ENCODE results near the gene KRT15.

KRT15 gene

DNA sequence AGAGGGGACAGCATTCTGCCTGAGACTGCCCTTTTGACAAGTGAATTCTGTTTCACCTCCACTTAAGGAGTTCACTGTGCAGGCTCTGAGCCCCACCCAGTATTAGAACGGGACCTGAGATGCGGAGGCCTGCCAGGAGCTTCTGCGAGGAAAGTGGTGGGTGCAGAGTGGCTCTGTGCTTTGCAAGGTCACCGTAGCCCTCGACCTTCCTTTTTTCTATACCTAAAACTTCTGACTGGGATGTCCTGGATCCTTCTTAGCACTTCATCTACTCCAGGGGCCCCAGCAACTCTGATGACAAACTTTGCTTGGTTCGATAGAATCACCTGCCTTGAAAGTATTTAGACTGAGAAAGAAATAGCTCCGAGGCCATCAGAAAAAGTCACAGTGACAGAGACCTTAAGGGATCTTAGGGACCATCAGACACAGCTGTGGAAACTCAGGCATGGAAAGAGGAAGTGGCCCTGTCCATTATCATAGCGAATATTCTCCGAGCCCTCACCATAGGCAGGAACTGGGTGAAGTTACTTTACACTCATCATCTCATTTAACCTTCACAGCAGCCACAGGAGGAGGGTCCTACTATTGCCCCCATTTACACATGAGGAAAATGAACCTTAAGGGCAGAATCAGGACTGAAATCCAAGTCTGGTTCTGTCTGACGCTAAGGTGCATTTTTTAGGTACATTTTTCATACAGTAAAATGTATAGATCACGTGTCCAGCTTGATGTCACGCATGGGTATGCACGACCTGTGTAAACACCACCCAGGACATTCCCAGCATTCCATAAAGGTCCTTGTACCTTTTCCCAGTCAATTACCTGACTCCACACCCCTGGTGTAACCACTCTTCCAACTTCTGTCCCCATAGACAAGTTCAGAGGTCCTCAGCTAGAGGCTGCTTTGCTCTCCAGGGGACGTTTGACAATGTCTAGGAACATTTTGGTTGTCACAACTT is 12.6 kb downstream of the KRT15 start:
- no peak for DNase-seq (ENCODE audit: low read depth, low spot score)

DNA sequence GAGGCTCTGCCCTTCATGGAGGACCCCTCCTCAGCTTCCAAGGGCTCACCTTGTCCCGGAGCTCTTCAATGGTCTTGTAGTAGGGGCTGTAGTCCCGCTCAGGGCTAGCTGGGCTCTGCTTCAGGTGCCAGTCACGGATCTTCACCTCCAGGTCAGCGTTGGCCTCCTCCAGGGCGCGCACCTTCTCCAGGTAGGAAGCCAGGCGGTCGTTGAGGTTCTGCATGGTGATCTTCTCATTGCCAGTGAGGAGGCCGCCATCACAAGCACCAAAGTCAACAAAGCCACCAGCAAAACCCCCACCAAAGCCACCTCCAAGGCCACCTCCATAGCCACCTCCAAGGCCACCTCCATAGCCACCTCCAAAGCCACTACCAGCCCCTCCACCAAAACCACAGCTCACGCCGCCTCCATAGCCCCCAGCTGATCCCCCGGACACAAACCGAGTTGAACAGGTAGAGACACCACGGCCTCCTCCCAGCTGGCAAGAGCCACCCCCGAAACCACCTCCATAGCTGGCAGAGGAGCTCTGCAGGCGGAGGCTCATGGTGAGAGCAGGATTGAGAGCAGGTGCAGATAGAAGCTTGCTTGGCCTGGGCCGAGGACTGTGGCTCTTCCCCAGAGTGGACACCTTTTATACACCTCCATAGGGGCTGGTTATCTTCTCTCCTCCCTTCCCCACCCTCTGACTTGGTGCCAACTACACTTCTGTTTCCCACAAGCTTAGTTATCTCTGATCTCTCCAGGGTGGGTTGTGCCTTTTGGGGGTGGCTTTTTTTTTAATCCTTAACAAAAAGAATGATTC is 13.5 kb downstream of the KRT15 start, which contains the start of gene KRT13:
Gene KRT13, minus strand, starts transcription at position 606 of the 802 bp plus-strand sequence. Its CDS starts 62 bp downstream, at position 544.
- DNase-seq (ENCODE audit: low read depth, low spot score) = no peak

DNA sequence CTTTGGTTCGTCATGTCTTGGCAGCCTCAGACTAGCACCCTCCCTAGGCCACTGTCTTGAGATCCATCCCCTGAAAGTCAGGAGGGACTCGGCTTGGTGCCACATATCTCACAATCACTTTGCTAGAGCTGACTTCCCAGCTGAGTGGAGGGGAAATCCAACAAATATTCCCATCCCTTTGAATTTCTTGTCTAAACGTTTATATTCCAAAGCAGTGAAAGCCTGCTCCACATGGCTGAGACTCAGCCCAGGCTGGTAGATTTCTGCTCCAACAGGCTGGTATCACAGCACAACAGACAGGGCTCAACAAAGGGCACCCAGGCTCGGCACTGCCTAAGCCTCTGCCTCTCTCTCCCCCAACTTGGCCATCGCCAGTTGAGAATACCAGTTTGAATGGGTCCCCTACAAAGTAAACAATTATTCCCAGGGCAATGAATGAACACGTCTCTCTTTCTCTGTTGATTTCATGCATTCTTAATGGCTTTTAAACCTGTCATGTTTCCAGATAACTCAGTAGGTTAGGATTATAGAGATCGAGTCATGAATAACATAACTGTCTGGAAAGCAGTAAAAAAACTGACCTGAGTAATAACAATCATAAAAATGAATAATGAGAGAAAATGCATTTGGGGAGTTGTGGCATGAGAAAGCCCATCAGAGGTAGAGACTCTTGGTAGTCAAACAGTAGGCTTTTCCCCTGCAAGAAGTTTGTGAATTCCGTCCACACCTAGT is 14.3 kb downstream of the KRT15 start:
- no peak for DNase-seq (ENCODE audit: low read depth, low spot score)

DNA sequence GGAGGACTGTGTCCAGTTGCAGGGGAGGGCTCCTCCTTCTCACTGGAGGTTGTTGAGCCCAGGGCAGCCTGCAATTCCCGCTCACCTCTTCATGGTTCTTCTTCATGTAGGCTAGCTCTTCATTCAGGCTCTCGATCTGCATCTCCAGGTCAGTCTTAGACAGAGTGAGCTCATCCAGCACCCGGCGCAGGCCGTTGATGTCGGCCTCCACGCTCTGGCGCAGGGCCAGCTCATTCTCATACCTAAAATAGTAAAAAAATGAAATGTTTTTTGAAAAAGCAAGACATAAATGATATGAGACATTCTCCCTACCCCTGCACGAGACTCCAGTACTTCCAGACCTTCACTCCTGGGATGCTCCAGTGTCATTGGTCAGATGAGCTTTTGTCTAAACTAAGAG is 15.5 kb downstream of the KRT15 start:
- DNase-seq (ENCODE audit: low read depth, low spot score) = no peak

DNA sequence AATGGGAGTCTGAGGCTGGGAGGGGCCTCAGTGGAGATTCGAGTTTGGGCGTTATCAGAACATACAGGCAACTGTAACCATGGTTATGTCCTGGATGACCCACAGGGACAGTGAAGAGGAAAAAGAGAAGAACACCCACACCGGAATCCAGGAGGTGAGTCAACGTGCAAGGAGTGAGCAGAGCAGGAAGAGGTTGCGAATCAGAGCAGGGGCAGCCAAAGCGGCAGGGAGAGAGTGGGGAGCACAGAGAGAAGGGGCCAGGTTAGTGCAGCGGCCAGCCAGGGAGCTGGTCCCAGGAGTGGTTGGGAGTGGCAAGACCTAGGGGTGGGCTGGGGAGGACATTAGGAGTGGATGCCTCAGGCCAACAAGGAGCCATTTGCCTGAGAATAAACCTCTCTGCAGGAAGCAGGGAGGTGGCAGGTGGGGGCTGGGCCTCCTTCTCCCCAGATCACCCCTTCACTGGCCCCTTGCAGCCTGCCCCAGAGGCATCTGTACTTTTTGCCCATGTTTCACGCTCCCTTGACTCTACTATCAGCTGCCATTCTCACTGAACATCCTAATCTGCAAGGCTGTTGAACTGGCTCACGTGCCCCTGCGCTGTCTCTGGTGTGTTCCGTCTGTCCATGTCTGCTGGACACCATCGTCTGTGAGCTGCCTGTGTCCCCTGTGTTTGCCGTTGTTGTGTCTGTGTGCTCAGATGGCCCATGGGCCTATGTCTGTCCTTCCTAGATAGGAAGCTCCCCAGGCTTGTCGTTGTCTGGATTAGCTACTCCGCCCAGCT is 18.4 kb downstream of the KRT15 start:
- no peak for DNase-seq (ENCODE audit: low read depth, low spot score)

DNA sequence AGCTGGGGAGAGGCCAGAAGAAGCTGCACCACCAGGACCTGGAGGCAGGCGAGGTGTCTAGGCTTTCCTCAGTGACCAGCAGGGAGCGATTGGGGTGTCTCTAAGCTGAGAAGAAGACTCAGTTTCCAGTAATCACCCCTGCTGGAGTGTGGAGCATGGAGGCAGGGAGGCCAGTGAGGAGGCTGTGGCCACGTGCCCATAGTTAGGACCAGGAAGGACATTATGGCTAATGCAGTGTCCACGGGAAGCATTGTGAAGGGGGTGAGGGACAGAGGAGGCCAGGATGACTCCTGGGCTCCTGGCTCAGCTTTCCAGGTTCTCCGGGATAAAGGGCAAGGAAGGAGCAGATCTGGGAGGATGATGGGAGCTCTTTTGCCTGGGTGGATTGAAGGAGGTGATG is 19.0 kb downstream of the KRT15 start:
- DNase-seq (ENCODE audit: low read depth, low spot score) = no peak

DNA sequence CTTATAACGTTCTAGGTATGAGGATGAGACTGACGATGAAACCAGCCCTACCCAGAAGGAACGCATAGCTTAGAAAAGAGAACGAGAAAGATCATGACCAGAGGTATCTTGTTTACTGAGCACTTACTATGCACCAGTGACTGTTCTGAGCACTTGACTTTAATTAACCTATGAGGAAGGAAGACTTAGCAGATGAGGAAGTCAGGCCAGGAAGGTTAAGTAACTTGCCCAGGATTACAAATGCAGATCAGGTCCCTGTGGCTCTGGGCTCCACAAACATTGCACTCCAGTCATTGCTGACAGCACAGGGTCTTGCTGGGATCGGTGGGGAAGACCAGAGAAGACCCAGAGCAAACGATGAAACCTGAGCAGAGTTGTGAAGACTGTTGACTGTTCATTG is 20.4 kb downstream of the KRT15 start:
- DNase-seq (ENCODE audit: low read depth, low spot score) = no peak

DNA sequence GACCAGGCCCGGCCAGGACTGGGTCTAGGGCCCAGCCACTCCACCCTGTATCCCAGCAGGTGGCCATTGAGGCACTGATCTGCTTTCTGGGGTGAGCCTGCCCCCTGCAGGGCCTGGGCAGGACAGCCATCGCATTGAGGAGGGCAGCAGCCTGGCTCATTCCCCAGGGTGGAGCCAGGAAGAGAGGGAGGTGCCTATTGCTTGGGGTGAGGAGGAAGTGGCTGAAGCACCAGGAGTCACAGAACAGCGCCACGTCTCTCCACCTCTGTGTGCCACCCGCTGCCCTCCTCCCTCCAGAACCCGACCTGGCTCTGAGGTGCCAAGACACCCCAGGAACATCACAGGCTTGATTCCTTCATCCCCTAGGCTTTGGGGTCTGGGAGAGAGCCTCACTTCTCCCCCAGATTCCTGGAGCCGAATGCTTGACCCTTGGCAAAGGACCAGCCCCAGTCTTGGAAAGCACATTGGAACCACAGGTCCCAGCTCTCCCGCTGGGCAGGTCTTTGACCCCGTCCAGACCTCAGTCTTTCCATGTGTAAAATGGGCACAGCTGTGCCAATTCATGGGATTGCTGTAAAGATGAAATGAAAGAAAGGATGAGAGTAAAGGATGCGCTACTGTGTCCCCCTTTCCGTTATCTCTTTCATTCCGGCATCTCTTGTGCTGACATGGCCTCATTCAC is 21.7 kb downstream of the KRT15 start:
- no peak for DNase-seq (ENCODE audit: low read depth, low spot score)

DNA sequence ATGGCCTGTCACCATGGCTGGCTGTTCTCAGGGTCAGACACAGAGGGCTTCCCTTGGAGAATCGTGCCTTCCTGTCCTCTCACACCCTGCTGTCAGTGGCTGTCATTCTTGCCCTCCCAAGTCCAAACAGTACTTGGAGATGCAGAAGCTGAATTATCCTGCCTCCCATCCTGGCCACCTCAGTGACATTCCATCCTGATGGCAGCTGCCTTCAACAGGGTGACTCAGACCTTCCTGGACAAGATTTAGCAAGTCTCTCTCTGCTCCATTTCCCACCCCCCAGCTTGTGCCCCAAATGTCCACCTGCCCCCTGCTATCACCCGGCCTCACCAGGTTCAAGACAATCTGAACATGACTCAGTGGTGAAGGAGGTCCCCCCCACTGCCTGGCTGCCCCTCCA is 24.2 kb downstream of the KRT15 start:
- DNase-seq (ENCODE audit: low read depth, low spot score) = no peak

DNA sequence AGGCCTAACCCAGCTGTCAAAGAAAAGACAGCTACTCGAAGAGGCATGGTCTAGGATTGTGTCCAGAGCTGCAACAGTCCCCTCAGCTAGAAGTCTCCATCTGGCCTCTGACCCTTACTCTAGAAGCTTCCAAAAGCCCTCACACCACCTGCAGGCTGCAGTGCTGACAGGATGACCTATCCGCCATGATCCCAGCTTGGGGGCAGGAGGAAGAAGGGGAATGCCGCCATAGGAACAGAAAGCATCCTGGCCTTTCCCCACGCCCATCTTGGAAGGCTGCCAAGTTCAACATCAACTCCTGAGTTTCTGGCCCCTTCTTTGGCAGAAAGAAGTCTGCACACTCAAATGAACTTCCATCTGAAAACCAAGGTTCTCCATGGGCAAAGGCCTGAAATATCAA is 25.9 kb downstream of the KRT15 start:
- DNase-seq (ENCODE audit: low read depth, low spot score) = no peak

DNA sequence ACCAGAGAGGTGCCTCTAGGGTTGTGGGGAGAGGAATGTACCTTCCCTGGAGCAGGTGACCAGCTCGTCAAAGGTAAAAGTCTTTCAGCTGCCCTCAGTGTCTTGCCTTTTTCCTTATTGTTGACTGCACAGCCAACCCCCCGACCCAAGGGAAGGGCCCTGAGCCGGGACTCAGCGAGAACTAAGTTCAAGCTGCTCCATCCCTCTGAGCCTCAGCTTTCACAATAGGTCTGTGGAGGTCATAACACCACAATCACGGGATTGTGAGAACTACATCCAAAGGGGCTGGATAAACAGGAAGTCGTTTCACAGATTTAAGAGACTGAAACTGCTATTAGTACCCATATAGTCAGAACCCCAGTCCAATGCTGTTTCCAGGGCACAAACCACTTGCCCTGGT is 26.3 kb downstream of the KRT15 start:
- no peak for DNase-seq (ENCODE audit: low read depth, low spot score)

DNA sequence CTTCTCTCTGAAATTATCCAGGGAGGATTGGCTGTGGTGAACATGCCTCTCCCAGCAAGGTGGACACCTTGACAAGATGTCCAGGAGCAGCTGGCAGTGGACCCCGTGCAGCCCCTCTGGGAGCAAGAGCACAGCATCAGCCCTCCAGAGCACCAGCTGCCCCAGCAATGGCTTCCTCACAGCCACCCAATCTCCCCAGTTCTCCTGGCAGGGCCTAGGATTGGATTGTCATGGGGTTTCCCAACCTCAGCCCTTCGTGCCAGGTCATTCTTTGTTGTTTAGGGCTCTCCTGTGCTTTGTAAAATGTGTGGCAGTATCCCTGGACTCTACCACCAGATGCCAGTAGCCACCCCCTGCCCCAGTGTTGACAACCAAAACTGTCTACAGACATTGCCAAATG is 27.2 kb downstream of the KRT15 start:
- DNase-seq (ENCODE audit: low read depth, low spot score) = no peak

DNA sequence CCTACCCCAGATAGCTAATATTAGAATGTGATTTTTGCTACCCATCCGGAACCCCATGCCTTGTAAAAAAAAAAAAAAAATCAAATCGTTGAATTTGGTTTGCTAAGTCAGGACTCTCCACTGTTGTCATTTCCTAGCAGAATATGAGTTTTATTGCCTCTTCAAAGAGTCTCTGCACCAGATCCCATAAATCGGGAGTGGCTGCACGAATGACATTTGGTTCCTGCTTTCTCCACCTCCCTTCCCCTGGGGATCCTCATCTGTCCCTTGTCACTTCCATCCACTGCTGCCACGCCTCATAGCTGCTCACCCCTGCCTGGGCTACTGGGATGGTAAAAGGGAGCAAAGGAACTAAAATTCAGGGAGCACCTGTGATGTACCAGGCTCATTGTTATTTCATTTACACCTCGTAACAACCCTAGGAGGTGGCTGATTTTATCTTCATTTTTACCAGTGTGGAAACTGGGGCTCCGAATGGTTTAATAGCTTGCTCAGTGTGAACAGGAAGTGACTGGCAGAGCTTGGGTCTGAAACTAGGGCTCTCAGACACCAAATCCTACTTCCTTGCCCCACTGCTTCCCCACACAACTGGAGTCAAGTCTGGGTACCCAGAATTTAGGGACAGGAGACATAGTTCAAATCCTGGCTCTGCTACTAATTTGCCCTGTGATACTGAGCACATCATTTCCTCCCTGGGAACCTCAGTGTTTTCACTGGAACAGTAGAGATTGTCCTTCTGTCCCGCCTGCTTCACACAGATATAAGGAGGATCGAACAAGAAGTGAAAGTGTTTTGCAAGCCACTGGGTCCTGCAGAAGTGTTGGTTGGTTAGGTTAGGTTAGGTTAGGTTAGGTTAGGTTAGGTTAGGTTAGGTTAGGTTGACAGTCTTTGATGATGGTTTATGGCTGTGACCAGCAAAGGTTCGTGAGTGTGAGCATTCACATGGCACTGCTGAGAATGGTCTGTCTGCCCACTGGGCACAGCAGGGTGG is 28.4 kb downstream of the KRT15 start:
- DNase-seq (ENCODE audit: low read depth, low spot score) = no peak

DNA sequence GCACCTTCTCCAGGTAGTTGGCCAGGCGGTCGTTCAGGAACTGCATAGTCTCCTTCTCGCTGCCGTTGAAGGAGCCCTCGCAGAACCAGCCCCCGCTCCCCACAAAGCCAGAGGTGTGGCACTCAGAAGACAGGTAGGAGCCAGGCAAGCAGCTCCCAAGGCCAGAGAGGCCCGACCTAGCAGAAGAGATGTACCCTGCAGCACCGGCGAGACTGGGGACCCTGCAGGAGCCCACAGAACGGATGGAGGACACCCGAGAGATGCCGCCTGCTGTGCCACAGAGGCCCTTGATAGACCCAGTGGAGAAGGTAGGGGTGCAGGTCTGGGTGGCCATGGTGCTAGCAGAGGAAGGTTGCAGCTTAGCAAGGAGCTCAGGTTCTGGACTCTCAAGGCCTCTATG is 29.2 kb downstream of the KRT15 start, which contains the start of gene KRT36:
Gene KRT36, minus strand, starts transcription at position 380 of the 400 bp plus-strand sequence. Its CDS starts 46 bp downstream, at position 334.
- DNase-seq (ENCODE audit: low read depth, low spot score) = no peak

DNA sequence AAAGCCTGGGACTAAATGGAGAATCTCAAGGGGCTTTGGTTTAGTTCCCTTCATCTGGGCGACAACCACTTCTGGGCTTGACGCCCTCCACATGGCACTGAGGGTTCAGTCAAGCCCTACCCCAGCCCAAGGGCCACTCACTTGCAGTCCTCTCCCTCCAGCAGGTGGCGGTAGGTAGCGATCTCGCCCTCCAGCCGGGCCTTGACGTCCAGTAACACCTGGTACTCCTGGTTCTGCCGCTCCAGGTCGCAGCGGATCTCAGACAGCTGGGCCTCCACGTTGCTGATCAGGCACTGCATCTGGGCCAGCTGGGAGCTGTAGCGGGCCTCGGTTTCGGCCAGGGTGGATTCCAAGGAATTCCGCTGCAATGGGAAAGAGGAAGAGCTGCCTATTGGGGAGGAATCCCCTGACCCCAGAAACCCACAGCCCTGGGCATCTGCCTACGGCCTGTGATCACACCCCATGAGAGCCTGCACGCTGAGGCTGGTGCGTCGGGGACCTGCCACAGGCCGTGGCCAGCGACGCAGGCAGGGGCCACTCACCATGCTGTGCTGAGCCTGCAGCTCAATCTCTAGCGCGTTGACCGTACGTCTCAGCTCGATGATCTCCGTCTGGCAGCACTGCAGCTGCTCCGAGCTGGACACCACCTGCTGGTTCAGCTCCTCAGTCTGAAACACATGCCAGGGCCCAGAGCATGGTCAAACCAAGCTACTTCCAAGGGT is 31.7 kb downstream of the KRT15 start:
- DNase-seq (ENCODE audit: low read depth, low spot score) = no peak

DNA sequence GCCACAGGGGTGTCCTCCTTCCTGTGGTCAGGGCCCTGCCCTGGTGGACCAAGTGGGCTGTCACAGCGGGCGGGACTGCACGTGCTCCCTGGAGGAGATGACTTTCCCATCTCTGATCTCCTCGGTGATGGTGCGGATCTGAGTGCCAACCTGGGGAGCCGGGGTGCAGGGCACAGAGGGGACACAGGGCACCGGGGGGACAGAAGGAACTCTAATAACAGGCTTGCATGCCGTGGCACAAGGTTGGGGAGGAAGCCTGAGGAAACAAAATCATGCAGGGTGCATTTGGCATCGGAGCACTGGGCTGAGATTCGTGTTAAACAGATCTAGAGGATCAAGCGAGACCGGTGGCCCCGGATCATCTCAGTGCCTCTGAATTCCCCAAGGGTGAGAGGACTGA is 32.4 kb downstream of the KRT15 start:
- DNase-seq (ENCODE audit: low read depth, low spot score) = no peak

DNA sequence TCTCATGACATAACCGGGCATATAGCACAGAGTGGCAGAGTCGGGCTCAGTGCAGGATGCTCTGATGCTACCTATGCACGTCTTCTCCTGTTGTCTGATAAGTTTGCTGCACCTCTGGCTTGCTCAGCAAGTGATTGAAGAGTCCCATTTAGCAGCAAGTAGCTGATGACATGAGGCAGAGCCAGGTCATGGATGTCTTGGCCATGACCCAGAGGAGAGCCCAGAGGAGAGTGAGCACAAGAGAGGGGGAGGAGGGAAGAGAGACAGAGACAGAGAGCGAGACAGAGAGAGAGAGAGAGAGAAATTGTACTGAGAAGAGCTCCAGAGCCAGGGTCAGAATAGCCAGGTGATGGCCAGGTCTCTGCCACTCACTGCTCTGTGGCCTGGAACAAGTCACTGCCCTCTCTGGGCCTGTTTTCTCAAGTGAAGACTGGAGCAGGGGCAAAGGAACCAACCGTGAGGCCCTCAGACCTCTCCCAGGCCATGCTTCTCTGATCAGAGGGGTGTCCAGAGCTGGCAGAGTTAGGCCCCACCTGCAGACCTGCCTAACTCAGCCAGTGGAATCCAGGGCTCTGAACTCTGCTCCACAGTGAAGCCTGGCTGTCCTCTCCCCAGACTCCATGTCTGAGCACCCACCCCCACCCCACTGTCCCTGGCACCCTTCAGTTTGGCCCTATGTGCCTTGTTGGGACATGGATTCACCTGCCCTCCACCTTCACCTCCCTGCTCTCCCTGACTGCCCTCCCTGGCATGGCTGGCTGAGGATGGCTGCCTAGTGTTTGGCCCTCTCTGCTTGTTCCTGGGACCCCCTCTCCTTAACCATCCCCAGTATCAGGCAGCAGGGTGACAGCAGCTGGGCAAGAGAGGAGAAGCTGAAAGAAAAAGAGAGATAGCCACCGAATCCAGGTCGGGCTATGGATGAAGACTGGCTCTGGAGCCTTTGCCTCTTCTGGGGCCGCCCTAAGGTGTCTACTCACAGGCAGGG is 33.5 kb downstream of the KRT15 start:
- DNase-seq (ENCODE audit: low read depth, low spot score) = no peak
